PC-3 (cell line): ENCODE measurements around the gene TTC33. TPM values are rescaled to one million over a fixed set of nuclear protein-coding genes. Genes with fewer than 3 reads are reported as not detected.

Source experiments
- ATAC-seq: fragments of 200-7000 bp; cut with Tn5 transposase; 2 replicates; pipeline ENCODE4 v1.9.1; 2020; ENCODE audit warnings: mild to moderate bottlenecking, moderate library complexity
- BruUV-seq: library from RNA; stranded (reverse); fragments of 400-500 nt; replicated peaks from 2 replicates; lab custom pipeline; 2021; lab: Mats Ljungman, UMichigan
- CTCF ChIA-PET: fragments of 300-600 bp; sonication (Branson Sonifier 250); formaldehyde crosslinking; loops from one replicate; lab custom pipeline; 2022; ENCODE audit warnings: antibody characterized with exemption; lab: Charles Lee
- POLR2A ChIA-PET: fragments of 300-600 bp; sonication (Branson Sonifier 250); formaldehyde crosslinking; loops from one replicate; lab custom pipeline; 2022; ENCODE audit warnings: antibody characterized with exemption; ENCODE audit not compliant: unreplicated experiment; lab: Charles Lee
- DNase-seq: peaks from one replicate; pipeline ENCODE4 v3.0.0-alpha.2; 2015
- H2AFZ ChIP-seq: fragments of 300-600 bp; sonication (generic); 2 replicates; pipeline ENCODE4 v1.6.0; 2016; ENCODE audit warnings: antibody characterized with exemption, low read length
- H3F3A ChIP-seq: fragments of 300-600 bp; sonication (generic); one replicate; pipeline ENCODE4 v1.6.0; 2017; ENCODE audit warnings: antibody characterized with exemption, low read length, control low read depth, mild to moderate bottlenecking; ENCODE audit not compliant: unreplicated experiment
- H3K27ac ChIP-seq: fragments of 300-600 bp; sonication (generic); 2 replicates; pipeline ENCODE4 v1.5.1; 2016; ENCODE audit warnings: mild to moderate bottlenecking, low read length
- H3K27me3 ChIP-seq: fragments of 300-600 bp; sonication (generic); 2 replicates; pipeline ENCODE4 v1.6.1; 2016; ENCODE audit warnings: low read length, mixed read lengths
- H3K36me3 ChIP-seq: fragments of 300-600 bp; sonication (generic); 2 replicates; pipeline ENCODE4 v1.6.1; 2016; ENCODE audit warnings: low read depth, mixed run types, low read length, mixed read lengths
- H3K4me1 ChIP-seq: fragments of 300-600 bp; sonication (generic); 2 replicates; pipeline ENCODE4 v1.5.1; 2016; ENCODE audit warnings: low read length; ENCODE audit not compliant: insufficient read depth
- H3K4me2 ChIP-seq: fragments of 300-600 bp; sonication (generic); 2 replicates; pipeline ENCODE4 v1.6.0; 2016; ENCODE audit warnings: low read length
- H3K4me3 ChIP-seq: fragments of 300-600 bp; sonication (generic); 2 replicates; pipeline ENCODE4 v1.5.1; 2016; ENCODE audit warnings: mild to moderate bottlenecking, low read length, mixed read lengths
- H3K79me2 ChIP-seq: fragments of 300-600 bp; sonication (generic); 2 replicates; pipeline ENCODE4 v1.6.1; 2017; ENCODE audit warnings: low read length, mixed read lengths
- H3K9ac ChIP-seq: fragments of 300-600 bp; sonication (generic); 2 replicates; pipeline ENCODE4 v1.6.0; 2016; ENCODE audit warnings: mild to moderate bottlenecking, low read length
- H3K9me2 ChIP-seq: fragments of 300-600 bp; sonication (generic); replicated peaks from 2 replicates; pipeline ENCODE4 v1.6.1; 2016; ENCODE audit warnings: mixed run types, low read length, mixed read lengths
- H3K9me3 ChIP-seq: fragments of 300-600 bp; sonication (generic); 2 replicates; pipeline ENCODE4 v1.6.1; 2016; ENCODE audit warnings: low read length, mixed read lengths
- H4K20me1 ChIP-seq: fragments of 300-600 bp; sonication (generic); 2 replicates; pipeline ENCODE4 v1.6.1; 2016; ENCODE audit warnings: low read length, mixed read lengths
- EZH2 ChIP-seq: fragments of 300-600 bp; sonication (generic); IDR thresholded peaks from one replicate; pipeline ENCODE4 v1.6.1; 2017; ENCODE audit warnings: antibody characterized with exemption, mild to moderate bottlenecking, low read length; ENCODE audit not compliant: unreplicated experiment
- EZH2phosphoT487 ChIP-seq: fragments of 300-600 bp; sonication (generic); IDR thresholded peaks from 2 replicates; pipeline ENCODE4 v1.6.1; 2018; ENCODE audit warnings: mild to moderate bottlenecking, antibody characterized with exemption, low read length, borderline replicate concordance
- intact Hi-C: fragments of 100-400 bp; cut with micrococcal nuclease; formaldehyde crosslinking; loops from 2 replicates; pipeline ENCODE4 v1.9.0; 2023
- total RNA-seq: library from RNA; depleted of rRNA; stranded (reverse); fragments of >200 nt; gene quantifications from 2 replicates; pipeline ENCODE4 v1.2.3, GENCODE V29; 2014
- TF ChIP-seq, protein P1 (sequence below): fragments of 300-600 bp; sonication (generic); conservative IDR thresholded peaks from 2 replicates; pipeline ENCODE4 v1.5.1; 2017; ENCODE audit warnings: antibody characterized with exemption, low read depth, mild to moderate bottlenecking, low read length

The TTC33 gene
- total RNA-seq, 1 experiment from 2014 or later, result 9.0 TPM

DNA sequence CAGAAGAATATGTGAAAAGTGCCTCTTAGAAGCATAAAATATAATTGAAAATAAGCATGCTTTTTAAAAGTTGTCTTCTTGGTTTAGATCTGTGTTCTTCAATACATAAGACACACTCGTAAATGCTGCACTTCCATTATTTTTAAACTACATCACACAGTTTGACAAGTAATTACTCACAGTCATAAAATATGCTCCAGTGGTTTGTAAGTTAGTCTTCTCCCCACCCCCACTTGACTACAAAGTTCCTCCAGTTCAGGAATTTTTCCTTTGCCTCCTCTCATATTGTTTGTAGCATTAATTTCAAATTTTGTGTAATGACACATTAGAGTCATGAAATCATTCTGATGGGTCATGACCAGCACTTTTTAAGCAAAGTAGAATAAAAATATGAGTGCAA is 136.3 kb downstream of the TTC33 start:
- peak; percentile 85 for DNase-seq
- ATAC-seq, result peak; percentile 92
- TF ChIP-seq EZH2phosphoT487 (no peak), EZH2 (no peak)
- TF ChIP-seq, protein P1, sequence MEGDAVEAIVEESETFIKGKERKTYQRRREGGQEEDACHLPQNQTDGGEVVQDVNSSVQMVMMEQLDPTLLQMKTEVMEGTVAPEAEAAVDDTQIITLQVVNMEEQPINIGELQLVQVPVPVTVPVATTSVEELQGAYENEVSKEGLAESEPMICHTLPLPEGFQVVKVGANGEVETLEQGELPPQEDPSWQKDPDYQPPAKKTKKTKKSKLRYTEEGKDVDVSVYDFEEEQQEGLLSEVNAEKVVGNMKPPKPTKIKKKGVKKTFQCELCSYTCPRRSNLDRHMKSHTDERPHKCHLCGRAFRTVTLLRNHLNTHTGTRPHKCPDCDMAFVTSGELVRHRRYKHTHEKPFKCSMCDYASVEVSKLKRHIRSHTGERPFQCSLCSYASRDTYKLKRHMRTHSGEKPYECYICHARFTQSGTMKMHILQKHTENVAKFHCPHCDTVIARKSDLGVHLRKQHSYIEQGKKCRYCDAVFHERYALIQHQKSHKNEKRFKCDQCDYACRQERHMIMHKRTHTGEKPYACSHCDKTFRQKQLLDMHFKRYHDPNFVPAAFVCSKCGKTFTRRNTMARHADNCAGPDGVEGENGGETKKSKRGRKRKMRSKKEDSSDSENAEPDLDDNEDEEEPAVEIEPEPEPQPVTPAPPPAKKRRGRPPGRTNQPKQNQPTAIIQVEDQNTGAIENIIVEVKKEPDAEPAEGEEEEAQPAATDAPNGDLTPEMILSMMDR, result no peak
- Histone ChIP-seq H4K20me1 (no peaks in the 10 kb centered on the region), H3F3A (no peaks in the 10 kb centered on the region), H3K36me3 (no peaks in the 10 kb centered on the region), H3K79me2 (no peaks in the 10 kb centered on the region), H3K4me3 (peak overlapping the region; percentile 1; the same call in 1 of the 2 replicates), H3K4me2 (peak overlapping the region; percentile 76), H3K9me3 (no peaks in the 10 kb centered on the region), H3K9me2 (no peaks in the 10 kb centered on the region), H3K4me1 (peaks cover 35% of the 10 kb centered on the region), H3K9ac (no peak overlapping the region), H3K27me3 (no peaks in the 10 kb centered on the region), H2AFZ (peak overlapping the region; percentile 13; the same call in 1 of the 2 replicates), H3K27ac (peak overlapping the region; percentile 19)
- BruUV-seq, result no TSS peak
- intact Hi-C loops, result loop anchor here (1.0 kb wide), 1 partner anchor 67 kb away; no protein-coding TSS in a partner anchor
- CTCF ChIA-PET, result no interaction called here
- POLR2A ChIA-PET, result no interaction called here

DNA sequence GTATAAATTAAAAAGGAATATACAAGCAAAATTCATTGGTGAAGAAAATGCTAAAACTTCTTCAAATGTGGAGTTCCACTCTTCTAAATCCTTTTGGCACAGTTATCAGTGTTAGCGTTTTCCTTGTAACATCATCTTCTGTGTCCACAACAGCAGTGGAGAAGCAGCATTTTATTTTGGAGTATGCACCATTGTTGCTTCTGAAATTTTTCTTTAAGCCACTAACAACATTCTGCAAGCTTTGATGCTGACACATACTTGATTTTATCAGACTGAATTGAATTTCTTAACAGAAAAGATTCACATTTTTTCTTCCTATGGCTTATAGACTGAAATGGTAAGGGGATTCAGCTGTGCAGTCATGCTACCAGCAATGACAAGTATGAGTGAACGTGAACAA is 136.8 kb downstream of the TTC33 start:
- Histone ChIP-seq H3K4me3 (peak overlapping the region; percentile 1; the same call in 1 of the 2 replicates), H3F3A (no peaks in the 10 kb centered on the region), H3K9ac (no peak overlapping the region), H3K4me2 (peak overlapping the region; percentile 76), H3K4me1 (peaks cover 35% of the 10 kb centered on the region), H3K36me3 (no peaks in the 10 kb centered on the region), H3K79me2 (no peaks in the 10 kb centered on the region), H4K20me1 (no peaks in the 10 kb centered on the region), H3K9me3 (no peaks in the 10 kb centered on the region), H2AFZ (peak overlapping the region; percentile 13; the same call in 1 of the 2 replicates), H3K9me2 (no peaks in the 10 kb centered on the region), H3K27ac (peak overlapping the region; percentile 19), H3K27me3 (no peaks in the 10 kb centered on the region)
- POLR2A ChIA-PET, result no interaction called here
- DNase-seq, result peak; percentile 17
- ATAC-seq, result no peak; the same call in 1 of the 2 replicates
- TF ChIP-seq EZH2, result no peak
- intact Hi-C loops, result loop anchor here (1.0 kb wide), 1 partner anchor 67 kb away; no protein-coding TSS in a partner anchor
- no TSS peak for BruUV-seq
- CTCF ChIA-PET, result no interaction called here

DNA sequence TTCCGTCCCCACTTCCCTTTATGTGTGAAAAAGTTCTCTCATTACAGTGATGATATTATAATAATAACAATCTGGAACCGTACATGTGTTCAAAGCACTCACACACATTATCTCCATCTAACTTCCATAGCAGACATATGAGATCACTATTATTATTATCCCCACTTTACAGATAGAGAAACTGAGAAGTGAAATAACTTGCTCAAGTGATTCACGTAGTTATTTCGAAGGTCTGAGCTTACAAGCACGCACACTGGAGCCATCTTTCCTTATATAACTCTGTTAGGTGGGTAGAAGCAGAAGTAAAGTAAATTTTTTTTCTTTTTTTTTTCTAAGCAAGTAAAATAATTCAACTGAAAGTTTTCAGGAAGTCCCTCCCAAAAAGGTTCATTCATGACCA is 139.0 kb downstream of the TTC33 start:
- Histone ChIP-seq H3K27ac (no peak overlapping the region), H3K9ac (no peak overlapping the region), H3K9me2 (no peaks in the 10 kb centered on the region), H3K4me3 (no peak overlapping the region), H3K27me3 (no peaks in the 10 kb centered on the region), H3K4me2 (no peak overlapping the region), H2AFZ (no peak overlapping the region), H3K36me3 (no peaks in the 10 kb centered on the region), H3F3A (no peaks in the 10 kb centered on the region), H3K79me2 (no peaks in the 10 kb centered on the region), H3K4me1 (peaks cover 35% of the 10 kb centered on the region), H4K20me1 (no peaks in the 10 kb centered on the region), H3K9me3 (no peaks in the 10 kb centered on the region)
- no TSS peak for BruUV-seq
- no peak for DNase-seq
- TF ChIP-seq EZH2, result no peak
- TF ChIP-seq, protein P1, result no peak
- TF ChIP-seq EZH2phosphoT487, result no peak
- intact Hi-C loops, result no loop called here
- CTCF ChIA-PET, result no interaction called here
- POLR2A ChIA-PET, result no interaction called here
- ATAC-seq, result no peak
